COLO829 (cell line): ENCODE measurements around the gene TRMT11.

Experiments used
- DNase-seq: peaks from one replicate; pipeline ENCODE4 v3.0.0; 2012; ENCODE audit warnings: low spot score

Gene TRMT11

GRCh38 chr6:126076992-126077664 is 90.8 kb downstream of the TRMT11 start:
- no peak for DNase-seq

GRCh38 chr6:126077810-126078776 is 91.8 kb downstream of the TRMT11 start:
- no peak for DNase-seq

GRCh38 chr6:126083875-126084274 is 97.5 kb downstream of the TRMT11 start:
- no peak for DNase-seq

GRCh38 chr6:126086560-126086959 is 100.2 kb downstream of the TRMT11 start:
- no peak for DNase-seq
